ENCODE measurements around the gene FARS2. TPM values are rescaled to one million over a fixed set of nuclear protein-coding genes. Genes with fewer than 3 reads are reported as not detected.

The FARS2 gene
- total and polyA plus RNA-seq, 2 donors (not counting 3 experiments of a cell fraction or from before 2014, with no cell fraction given) = 20.2 to 20.5 TPM

DNA sequence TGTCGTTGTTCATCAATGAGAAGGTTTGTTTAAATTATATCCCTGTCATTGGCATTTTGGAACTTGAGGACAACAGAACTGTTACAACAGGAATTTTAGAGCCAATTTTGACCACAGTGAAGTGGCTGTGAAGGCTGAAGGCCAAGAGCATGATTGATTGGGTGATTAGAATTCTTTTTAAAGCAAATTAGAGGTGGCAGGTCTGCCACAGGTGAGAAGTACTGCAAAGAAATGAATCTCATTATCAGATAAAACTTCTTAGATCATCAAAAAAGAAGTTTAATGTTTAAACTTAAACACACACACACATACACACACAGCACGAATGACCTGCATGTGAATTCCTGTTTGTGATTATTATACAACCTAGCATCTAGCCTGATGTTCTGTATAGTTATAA is 32.4 kb downstream of the FARS2 start:
- H3K4me3 ChIP-seq (replicated peaks in 1 of 3; ENCODE audit: insufficient read depth in 1 of 3, low read depth in 1 of 3, low read length in 3 of 3) = no peak overlapping the region
- no peak overlapping the region for H2AFZ ChIP-seq (ENCODE audit: low read depth, low read length)
- no TSS peak for BruUV-seq (replicated peaks)
- no peak overlapping the region for H3K4me2 ChIP-seq (ENCODE audit: insufficient read depth, low read length)
- no peaks in the 10 kb centered on the region for H3K4me1 ChIP-seq (ENCODE audit: control insufficient read depth, extremely low read depth, insufficient read depth, low read length)
- dilution Hi-C loops (cut with MboI; ENCODE audit: extremely low pct_ligation_motif_present, low sequenced_read_pairs) (no loop called here), intact Hi-C loops (cut with micrococcal nuclease) (no loop called here)
- TF ChIP-seq POLR2A (IDR thresholded peaks at IDR 0.05; ENCODE audit: low read depth, low read length) (no peak), EZH2 (IDR thresholded peaks at IDR 0.05; ENCODE audit: borderline replicate concordance, low read depth, low read length, severe bottlenecking) (no peak), POLR2AphosphoS5 (IDR thresholded peaks at IDR 0.05; ENCODE audit: insufficient read depth, low read depth, low read length) (no peak), JUN (IDR thresholded peaks at IDR 0.05; ENCODE audit: borderline replicate concordance, insufficient read depth, insufficient read length, low read depth) (no peak), GATA2 (IDR thresholded peaks at IDR 0.05; ENCODE audit: insufficient read depth, insufficient read length, low read depth, low read length) (no peak), FOS (IDR thresholded peaks at IDR 0.05; ENCODE audit: borderline replicate concordance, insufficient read depth, low read length) (no peak)
- TF ChIP-seq, protein P1, sequence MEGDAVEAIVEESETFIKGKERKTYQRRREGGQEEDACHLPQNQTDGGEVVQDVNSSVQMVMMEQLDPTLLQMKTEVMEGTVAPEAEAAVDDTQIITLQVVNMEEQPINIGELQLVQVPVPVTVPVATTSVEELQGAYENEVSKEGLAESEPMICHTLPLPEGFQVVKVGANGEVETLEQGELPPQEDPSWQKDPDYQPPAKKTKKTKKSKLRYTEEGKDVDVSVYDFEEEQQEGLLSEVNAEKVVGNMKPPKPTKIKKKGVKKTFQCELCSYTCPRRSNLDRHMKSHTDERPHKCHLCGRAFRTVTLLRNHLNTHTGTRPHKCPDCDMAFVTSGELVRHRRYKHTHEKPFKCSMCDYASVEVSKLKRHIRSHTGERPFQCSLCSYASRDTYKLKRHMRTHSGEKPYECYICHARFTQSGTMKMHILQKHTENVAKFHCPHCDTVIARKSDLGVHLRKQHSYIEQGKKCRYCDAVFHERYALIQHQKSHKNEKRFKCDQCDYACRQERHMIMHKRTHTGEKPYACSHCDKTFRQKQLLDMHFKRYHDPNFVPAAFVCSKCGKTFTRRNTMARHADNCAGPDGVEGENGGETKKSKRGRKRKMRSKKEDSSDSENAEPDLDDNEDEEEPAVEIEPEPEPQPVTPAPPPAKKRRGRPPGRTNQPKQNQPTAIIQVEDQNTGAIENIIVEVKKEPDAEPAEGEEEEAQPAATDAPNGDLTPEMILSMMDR (IDR thresholded peaks at IDR 0.05; ENCODE audit: extremely low read depth in 1 of 2, insufficient read depth in 1 of 2, low read depth in 1 of 2, low read length in 2 of 2) = no peak
- no peaks in the 10 kb centered on the region for H3K79me2 ChIP-seq (ENCODE audit: control insufficient read depth, insufficient read depth, low read length)
- CTCF ChIA-PET = interaction anchor here (1.3 kb wide), 2 partner anchors 9 to 150 kb away, joined by 3 to 4 read pairs; no protein-coding TSS in a partner anchor
- no peak overlapping the region for H3K9ac ChIP-seq (replicated peaks; ENCODE audit: extremely low read depth, insufficient read depth, low read length)
- no peaks in the 10 kb centered on the region for H4K20me1 ChIP-seq (replicated peaks; ENCODE audit: control insufficient read depth, extremely low read depth, insufficient read depth, low read length)
- POLR2A ChIA-PET = no interaction called here
- H3K36me3 ChIP-seq (ENCODE audit: control insufficient read depth in 2 of 2, extremely low read depth in 1 of 2, insufficient read depth in 2 of 2, low read length in 2 of 2) = no peaks in the 10 kb centered on the region
- FAIRE-seq (no peak), DNase-seq (ENCODE audit: low read depth, low spot score) (no peak)
- no peak overlapping the region for H3K27ac ChIP-seq (ENCODE audit: insufficient read depth, low read depth, low read length)
- H3K9me3 ChIP-seq (replicated peaks; ENCODE audit: control insufficient read depth, insufficient read depth, low read length) = no peaks in the 10 kb centered on the region
- H3K27me3 ChIP-seq (ENCODE audit: control insufficient read depth in 2 of 2, insufficient read depth in 2 of 2, low read length in 2 of 2) = no peaks in the 10 kb centered on the region
- no peaks in the 10 kb centered on the region for H3K9me1 ChIP-seq (replicated peaks; ENCODE audit: control insufficient read depth, extremely low read depth, insufficient read depth, low read length)
